ENCODE data around the gene ARRDC3.
A peak's percentile ranks its signal among the peaks of the same experiment; 100 is the strongest.

GRCh38 chr5:91384671-91385430, 1.7 kb upstream of the ARRDC3 start:
- TF ChIP-seq POLR2AphosphoS5 (IDR thresholded peaks at IDR 0.05; ENCODE audit: low read depth) (no peak), CTCF (IDR thresholded peaks at IDR 0.05; ENCODE audit: insufficient read depth, low read length) (peak; percentile 30)

Data from HL-60 (cell line).